NCI-H748 (cell line): Measurements from ENCODE around the gene ISX.

Source experiments
- DNase-seq: peaks from one replicate; lab custom pipeline; 2025; ENCODE audit not compliant: unreplicated experiment; lab: John Stamatoyannopoulos, UW

Gene ISX

GRCh38 chr22:35109616-35110015, 43.7 kb downstream of the ISX start:
- no peak for DNase-seq

- DNase-seq: no peak
Measured at GRCh38 chr22:35111244-35111643, 45.3 kb downstream of the ISX start.

DNA sequence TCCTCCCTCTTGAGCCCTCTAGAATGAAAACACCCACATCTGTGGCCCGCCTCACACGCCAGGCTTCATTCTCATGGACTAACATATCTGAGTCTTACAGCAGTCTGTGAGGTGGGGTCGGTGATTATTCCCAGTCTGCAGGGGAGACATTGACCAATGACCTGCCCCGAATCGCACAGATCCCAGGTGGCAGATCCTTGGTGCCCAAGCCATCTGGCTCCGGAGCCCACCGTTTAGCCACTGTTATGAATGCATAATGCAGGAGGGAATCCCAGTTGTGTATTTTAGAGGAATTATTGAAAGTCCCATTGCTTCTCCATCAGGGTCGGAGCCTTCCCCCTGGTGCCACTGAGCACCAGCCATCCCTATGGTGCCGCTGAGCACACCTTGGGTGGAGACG, 47.4 kb downstream of the ISX start:
- DNase-seq: no peak

DNA sequence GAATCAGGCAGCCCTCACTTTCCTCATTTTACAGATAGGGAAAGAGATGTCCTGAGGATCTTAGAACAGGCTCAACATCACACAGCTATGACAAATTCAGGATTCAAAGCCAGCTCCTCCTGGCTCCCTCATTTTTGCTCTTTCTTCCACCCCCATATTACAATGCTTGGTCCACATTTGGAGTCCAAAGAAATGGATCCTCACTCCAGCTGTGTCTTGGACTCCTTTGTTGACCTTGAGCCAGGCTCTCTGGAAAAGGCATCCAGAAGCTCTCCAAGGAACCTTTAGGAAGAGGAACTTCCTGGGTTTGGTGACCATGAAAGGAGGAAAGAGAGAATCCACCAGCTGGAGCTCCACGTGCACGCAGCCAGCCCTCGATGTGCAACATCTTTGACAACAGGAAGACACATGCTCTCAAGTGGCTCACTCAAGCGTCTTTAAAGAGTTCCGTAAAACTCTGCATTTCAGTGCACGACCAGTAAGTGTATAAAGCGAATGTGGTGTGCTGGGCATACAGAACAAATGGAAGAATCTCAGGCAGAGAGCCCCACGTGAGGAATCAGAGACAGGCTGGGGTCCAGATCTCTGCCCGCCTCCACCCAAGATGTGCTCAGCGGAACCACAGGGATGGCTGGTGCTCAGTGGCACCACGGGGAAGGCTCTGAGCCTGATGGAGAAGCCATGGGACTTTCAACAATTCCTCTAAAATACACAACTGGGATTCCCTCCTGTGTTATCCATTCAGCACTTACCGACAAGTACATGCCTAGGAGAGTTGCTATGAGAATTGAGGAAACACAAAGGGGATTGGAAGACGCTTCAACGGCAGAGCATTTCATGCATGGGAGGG, 48.4 kb downstream of the ISX start:
- no peak for DNase-seq

DNA sequence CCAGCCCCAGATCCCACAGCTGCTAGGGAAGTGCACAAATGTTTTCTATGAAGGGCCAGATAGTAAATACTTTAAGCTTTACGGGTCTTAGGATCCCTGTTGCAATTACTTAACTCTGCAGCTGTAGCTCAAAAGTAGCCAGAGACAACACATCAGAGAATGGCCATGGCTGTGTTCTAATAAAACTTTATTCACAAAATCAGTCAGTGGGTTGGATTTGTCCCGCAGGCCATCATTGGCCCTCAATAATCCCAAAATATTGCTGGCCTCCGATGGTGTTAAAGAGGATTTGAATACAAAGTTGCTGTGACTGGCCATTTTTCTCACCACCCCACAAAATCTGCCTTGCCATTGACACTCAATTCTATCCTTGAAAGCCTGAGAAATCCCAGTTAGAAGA, 49.6 kb downstream of the ISX start:
- DNase-seq: no peak

DNA sequence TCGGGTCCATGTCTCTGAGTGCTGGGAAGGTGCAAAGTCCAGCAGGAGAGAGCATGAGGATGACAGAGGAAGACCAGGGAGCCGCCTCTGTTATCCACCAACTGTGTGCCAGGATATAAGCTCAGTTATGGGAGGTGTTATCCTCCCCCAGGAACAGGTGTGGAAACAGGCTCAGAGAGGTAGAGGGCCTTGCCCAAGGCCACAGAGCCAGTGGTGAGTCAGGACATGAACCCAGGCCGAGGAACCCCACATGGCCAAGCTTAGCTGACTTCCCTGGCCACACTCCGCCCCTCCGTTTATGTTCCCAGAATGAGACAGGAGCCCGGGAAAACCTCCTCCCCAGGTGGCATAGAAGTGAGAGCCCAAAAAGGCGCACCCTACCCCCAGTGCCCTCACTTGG, 50.3 kb downstream of the ISX start:
- no peak for DNase-seq

GRCh38 chr22:35116817-35117216, 50.9 kb downstream of the ISX start:
- no peak for DNase-seq

DNA sequence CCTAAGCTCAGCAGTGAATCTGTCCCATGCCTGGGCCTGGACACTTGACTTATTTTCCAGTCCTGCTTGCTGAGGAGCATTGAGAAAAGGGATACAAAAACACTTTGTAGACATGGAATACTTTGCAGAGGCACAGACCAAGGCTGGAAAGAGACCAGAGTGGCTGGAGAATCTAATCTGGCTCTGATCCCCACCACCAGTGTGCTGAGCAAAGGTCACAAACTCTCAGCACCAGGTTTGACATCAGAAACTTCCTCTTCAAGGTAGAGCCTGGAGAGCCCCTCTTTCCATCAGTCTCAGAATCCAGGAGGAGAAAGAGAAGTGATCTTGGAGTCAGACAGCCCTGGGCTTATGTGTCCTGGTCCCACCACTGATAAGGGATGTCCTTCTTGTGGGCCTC, 53.5 kb downstream of the ISX start:
- no peak for DNase-seq

GRCh38 chr22:35124691-35125219, 58.8 kb downstream of the ISX start:
- no peak for DNase-seq

DNA sequence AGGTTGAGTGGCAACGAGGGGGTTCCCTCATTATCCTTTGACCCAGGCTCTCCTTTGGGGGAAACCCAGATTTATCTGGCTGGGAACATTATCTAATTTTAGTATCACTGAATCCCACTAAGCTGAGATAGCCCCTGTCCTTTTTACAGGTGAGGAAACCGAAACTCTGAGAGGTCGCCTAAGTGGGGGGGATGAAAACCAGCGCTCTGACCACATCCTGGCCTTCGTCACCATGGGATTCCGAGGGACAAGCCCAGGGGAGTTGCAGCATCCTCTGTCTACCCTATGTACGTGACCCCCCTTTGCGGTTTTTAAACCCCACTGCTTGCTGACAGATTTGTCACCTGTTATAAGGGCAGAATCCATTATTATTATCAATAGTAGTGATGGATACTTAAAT, 61.0 kb downstream of the ISX start:
- no peak for DNase-seq

DNA sequence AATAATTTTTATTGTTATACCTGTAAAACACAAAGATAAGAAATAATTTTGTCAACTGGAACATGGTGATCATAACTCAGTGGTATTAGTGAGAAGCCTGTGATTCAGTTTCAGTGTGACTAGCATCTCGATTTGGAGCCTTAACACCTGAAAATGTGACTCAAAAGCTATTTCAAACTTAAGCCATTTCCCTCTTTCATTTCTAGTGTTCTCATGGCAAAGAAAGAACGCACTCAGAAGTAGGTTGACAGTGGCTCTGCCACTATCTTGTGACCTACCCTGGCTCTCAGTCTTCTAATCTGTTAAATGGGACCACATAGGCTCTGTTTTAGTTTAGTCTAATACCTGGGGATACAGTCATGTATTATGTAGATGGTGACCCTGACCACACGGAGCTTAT, 62.7 kb downstream of the ISX start:
- no peak for DNase-seq

GRCh38 chr22:35131525-35132000, 65.6 kb downstream of the ISX start:
- DNase-seq: no peak

DNA sequence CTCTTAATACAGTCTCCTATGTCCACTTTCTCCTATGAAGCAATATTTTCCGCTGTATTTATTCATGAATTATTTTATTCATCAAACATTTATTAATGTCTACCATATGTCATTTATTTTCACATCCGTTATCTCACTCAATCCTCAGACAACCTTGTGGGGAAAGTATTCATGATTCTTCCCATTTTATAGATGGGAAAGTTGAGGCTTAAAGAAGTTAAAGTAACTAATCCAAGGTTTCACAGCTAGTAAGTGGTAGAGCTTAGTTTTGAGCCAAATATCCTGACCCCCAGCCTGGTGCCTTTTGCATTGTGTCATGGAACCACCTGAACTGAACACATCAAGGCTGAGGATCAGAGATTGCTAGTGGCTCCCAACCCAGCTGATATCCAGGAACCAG, 66.6 kb downstream of the ISX start:
- no peak for DNase-seq

DNA sequence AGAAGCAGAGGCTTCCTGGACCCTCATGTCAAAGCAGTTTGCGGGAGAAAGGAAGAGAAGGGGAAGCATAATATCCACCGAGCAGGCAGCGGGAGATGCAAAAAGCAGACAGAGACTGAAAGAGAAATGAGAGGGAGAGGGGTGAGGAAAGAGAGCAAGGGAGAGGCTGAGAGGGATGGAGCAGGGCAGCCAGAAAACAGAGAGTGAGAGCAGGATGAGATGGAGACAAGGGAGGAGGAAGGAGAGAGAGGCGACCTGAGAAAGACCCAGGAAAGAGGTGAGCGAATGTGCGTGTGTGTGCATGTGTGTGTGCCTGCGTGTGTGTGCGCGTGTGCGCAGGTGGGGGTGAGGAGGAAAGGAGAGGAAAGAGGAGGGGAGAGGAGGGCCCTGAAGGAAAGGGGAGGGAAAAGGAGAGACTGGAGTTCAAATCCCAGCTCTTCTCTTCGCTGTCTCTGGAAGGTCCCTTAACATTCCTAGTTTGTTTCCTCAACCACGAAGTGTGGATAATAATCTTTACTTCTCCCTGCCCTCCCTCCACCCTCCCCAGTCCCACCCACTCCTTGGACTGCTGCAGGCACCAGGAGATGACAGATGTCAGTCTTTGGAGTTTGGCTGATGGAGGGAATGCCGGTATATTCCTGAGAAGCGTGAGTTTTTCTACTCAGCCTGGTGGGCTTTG, 67.9 kb downstream of the ISX start:
- DNase-seq: no peak

DNA sequence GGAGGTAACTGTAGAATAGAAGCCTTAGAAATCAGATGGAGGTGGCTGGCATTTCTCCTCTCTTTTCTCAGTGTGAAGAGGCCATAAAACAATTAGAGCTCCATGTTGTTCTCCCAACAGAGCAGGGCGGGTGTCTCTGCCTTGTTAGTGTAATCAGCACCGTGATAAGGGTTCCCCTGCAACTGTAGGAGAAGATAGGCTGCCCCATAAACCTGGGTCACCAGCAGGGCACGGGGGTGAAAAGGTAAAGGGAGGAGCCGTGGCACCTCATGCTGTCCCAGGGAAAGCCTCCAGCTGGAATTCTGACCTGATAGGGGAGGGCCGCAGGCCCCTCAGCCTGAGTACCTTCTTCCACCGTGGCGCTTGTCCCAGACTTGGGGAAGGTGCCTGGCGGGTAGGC, 68.7 kb downstream of the ISX start:
- DNase-seq: no peak

DNA sequence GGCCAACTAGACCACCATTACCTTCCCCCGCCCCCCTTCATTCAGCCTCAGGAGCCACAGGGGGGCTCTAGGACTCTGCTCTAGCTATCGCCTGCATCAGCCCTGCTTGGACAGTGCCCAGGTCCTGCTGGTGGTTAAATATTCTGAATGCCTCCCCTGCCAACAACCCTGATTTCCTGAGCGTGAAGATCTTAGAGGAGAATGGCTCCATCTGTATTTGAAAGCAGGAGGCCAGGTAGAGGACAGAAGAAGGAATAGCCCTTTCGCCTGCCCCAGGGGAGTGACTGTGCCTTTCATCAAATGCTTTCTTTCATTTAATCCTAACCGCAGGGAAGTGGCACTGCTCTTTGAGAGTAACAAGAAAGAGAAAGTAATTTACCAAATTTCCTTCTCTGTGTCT, 69.2 kb downstream of the ISX start:
- no peak for DNase-seq
